Nephron progenitor cell (in vitro differentiated cells): Measurements from ENCODE around the gene KCNQ1.
A peak's percentile ranks its signal among the peaks of the same experiment; 100 is the strongest.

ENCODE experiments used
- DNase-seq: peaks from one replicate; pipeline ENCODE4 v3.0.0; 2021
- H3K27ac Mint-ChIP-seq: 2 replicates; pipeline ENCODE4 v1.8.0; 2021; ENCODE audit warnings: mild to moderate bottlenecking, moderate library complexity, mixed read lengths
- H3K27me3 Mint-ChIP-seq: 2 replicates; pipeline ENCODE4 v1.8.0; 2021; ENCODE audit warnings: mild to moderate bottlenecking, low read depth, mixed read lengths; ENCODE audit not compliant: poor library complexity
- H3K36me3 Mint-ChIP-seq: 2 replicates; pipeline ENCODE4 v1.8.0; 2021; ENCODE audit warnings: low read depth, mixed read lengths
- H3K4me1 Mint-ChIP-seq: 2 replicates; pipeline ENCODE4 v1.8.0; 2021; ENCODE audit warnings: mixed read lengths
- H3K4me3 Mint-ChIP-seq: 2 replicates; pipeline ENCODE4 v1.8.0; 2021; ENCODE audit warnings: mild to moderate bottlenecking, moderate library complexity, mixed read lengths
- H3K9me3 Mint-ChIP-seq: 2 replicates; pipeline ENCODE4 v1.8.0; 2021; ENCODE audit warnings: mild to moderate bottlenecking, moderate library complexity, mixed read lengths
- TF ChIP-seq, protein P1 (sequence below): fragments of 200-600 bp; sonication (generic); IDR thresholded peaks from 2 replicates; pipeline ENCODE4 v1.5.0; 2021; ENCODE audit warnings: antibody characterized with exemption

KCNQ1 gene

DNA sequence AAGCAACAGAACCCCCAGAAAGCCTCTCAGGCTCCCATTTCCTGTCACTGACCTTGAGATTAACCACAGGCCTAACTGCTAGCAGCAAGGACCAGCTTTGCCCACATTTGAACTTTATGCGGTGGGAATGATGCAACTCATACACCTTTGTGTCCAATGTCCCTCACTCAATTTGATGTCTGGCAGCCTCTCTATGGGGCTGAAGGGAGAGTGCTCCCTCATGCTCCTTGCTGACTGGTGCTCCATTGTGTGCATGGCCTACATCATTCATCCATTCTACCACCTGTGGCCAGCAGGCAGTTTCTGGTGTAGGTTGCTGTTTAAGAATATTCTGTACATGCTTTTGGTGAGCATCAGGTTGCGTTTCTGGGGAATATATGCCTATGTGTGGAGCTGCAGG is 223.1 kb downstream of the KCNQ1 start:
- H3K27me3 Mint-ChIP-seq: no peaks in the 10 kb centered on the region
- DNase-seq: no peak

DNA sequence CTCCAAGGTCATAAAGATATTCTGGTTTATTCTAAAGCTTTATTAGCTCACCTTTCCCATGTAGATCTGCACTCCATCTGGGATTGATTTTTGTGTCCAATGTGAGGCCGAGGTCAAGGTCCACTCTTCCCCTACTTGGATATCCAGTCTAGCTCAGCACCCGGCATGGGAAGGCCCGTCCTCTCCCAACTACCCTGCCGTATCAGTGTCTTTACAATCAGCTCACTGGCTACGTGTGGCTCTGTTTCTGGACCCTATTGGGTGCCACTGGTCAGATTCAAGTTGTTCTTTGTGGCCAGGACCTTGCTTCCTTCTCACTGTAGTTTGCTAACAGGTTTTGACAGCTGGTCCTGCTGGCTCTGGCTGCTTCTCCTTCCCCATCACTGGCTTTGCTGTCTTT is 224.1 kb downstream of the KCNQ1 start:
- Mint-ChIP-seq H3K4me3 (no peak overlapping the region), H3K27me3 (no peaks in the 10 kb centered on the region), H3K4me1 (no peaks in the 10 kb centered on the region), H3K9me3 (peaks cover 38% of the 10 kb centered on the region), H3K27ac (no peak overlapping the region), H3K36me3 (peaks cover 88% of the 10 kb centered on the region)
- TF ChIP-seq, protein P1, sequence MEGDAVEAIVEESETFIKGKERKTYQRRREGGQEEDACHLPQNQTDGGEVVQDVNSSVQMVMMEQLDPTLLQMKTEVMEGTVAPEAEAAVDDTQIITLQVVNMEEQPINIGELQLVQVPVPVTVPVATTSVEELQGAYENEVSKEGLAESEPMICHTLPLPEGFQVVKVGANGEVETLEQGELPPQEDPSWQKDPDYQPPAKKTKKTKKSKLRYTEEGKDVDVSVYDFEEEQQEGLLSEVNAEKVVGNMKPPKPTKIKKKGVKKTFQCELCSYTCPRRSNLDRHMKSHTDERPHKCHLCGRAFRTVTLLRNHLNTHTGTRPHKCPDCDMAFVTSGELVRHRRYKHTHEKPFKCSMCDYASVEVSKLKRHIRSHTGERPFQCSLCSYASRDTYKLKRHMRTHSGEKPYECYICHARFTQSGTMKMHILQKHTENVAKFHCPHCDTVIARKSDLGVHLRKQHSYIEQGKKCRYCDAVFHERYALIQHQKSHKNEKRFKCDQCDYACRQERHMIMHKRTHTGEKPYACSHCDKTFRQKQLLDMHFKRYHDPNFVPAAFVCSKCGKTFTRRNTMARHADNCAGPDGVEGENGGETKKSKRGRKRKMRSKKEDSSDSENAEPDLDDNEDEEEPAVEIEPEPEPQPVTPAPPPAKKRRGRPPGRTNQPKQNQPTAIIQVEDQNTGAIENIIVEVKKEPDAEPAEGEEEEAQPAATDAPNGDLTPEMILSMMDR: no peak
- DNase-seq: no peak

More for the DNA sequence above, 223.1 kb downstream of the KCNQ1 start:
- Mint-ChIP-seq H3K36me3 (peaks cover 90% of the 10 kb centered on the region), H3K27ac (no peak overlapping the region), H3K4me1 (peaks cover under 1% of the 10 kb centered on the region), H3K9me3 (peaks cover 47% of the 10 kb centered on the region), H3K4me3 (no peak overlapping the region)
- TF ChIP-seq, protein P1: no peak

DNA sequence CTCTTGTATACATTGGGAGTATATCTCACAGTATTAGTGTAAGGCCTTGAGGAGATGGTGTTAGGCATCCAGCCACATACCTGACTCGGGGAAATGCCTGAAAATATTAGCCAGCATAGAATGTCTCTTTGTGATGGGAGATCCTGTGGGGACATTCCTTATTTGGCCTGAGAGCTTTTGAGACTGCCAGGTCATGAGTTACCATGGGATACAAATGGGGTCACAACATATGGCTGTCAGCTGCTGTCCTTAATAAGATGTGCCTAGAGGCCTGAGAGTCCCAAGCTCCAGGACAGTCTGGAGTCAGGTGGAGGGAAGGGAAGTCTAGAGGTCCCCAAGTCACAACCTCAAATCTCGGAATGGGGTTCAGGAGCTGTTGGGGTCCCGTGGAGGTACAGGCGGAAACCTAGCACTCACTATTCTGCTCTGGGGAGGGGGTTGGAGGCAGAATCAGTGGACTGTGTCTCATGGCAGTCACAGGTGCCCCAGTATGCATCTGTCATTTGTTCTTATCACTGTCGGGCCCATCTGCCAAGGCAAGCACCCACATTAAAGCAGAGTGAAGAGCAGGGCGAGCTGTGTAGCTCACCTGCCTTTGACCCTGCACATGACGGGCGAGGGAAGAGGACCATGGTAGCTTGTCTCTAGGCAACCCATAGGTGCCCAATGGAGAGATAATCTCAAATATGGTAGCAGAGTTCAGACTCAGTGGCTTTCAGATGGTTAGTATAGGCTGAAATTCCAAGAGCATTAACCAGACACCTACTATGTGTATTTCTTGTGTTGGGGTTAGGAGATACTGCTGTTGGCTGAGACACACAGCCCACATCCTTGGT is 225.0 kb downstream of the KCNQ1 start:
- Mint-ChIP-seq H3K27me3 (no peaks in the 10 kb centered on the region), H3K36me3 (peaks cover 78% of the 10 kb centered on the region), H3K4me1 (peaks cover 9% of the 10 kb centered on the region), H3K4me3 (no peak overlapping the region), H3K27ac (peak overlapping the region; percentile 15), H3K9me3 (peaks cover 30% of the 10 kb centered on the region)
- no peak for DNase-seq
- TF ChIP-seq, protein P1: no peak

DNA sequence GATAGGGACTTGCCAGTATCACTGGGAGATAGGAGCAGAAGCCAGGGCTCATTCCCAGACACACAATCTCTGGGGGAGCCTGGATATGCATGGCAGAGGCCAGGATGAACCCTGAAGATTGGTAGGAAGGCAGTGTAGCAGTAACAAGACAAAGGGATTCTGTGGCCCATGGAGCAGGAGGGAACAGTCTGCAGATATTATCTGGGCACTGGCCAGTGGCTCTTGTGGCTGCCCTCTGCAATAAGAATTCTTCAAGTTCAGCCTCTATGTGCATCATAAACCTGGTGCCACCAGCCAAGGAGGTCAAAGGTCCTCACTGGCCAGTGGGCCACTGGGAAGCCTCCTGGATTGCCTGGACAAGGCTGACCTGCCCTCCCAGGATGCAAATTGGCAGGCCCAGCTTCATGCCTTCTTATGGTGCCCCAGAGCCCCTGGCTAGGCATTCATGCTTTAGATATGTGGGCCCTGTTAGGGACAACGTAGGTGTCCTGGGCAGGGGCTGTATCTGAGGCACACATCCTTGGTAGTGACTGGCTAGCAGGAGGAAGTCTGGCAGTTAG is 225.8 kb downstream of the KCNQ1 start:
- TF ChIP-seq, protein P1: no peak
- no peak for DNase-seq
- Mint-ChIP-seq H3K9me3 (peaks cover 22% of the 10 kb centered on the region), H3K4me3 (no peak overlapping the region), H3K4me1 (peaks cover 15% of the 10 kb centered on the region), H3K27ac (peak overlapping the region; percentile 82), H3K36me3 (peaks cover 70% of the 10 kb centered on the region), H3K27me3 (no peaks in the 10 kb centered on the region)

DNA sequence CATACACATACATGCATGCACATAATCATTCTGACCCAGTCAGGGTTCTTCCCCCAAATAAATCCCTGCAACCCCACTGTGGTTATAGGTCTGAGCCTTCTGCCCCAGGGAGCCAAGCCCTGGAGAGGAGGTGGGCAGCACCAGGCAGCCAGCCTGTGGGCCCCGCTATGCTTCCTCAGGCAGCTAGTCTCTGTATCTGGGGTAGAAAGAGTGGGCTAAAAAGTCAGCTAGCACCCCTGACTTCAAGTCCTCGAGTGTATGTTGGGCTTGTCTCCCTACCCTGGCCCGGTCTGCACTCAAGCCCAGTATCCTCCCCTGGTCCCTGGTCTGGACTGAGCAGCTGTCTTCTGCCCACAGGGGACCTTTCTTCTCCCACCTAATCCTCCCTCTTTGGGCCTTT is 226.9 kb downstream of the KCNQ1 start:
- no peak overlapping the region for H3K4me3 Mint-ChIP-seq
- H3K9me3 Mint-ChIP-seq: peaks cover 19% of the 10 kb centered on the region
- peaks cover 59% of the 10 kb centered on the region for H3K36me3 Mint-ChIP-seq
- no peak for DNase-seq
- TF ChIP-seq, protein P1: no peak
- H3K4me1 Mint-ChIP-seq: peaks cover 24% of the 10 kb centered on the region
- no peaks in the 10 kb centered on the region for H3K27me3 Mint-ChIP-seq
- H3K27ac Mint-ChIP-seq: no peak overlapping the region
